GM12878 (cell line): ENCODE measurements around the gene AGMAT. TPM values are rescaled to one million over a fixed set of nuclear protein-coding genes. Genes with fewer than 3 reads are reported as not detected.

Experiments
- ATAC-seq: fragments of 200-7000 bp; cut with Tn5 transposase; 3 replicates; pipeline ENCODE4 v1.9.1; 2020; ENCODE audit warnings: mild to moderate bottlenecking, moderate library complexity
- BruUV-seq: library from RNA; stranded (reverse); fragments of 400-500 nt; replicated peaks from 2 replicates; lab custom pipeline; 2021; lab: Mats Ljungman, UMichigan
- CTCF ChIA-PET: fragments of 300-600 bp; sonication (Branson Sonifier 250); formaldehyde crosslinking; extraction: SDS; loops from one replicate; lab custom pipeline; 2021; ENCODE audit warnings: inconsistent platforms; lab: Yijun Ruan, JAX
- POLR2A ChIA-PET: fragments of 350-600 bp; formaldehyde crosslinking; extraction: SDS; loops from one replicate; lab custom pipeline; 2021; ENCODE audit warnings: inconsistent platforms; lab: Charles Lee
- RAD21 ChIA-PET: fragments of 300-600 bp; sonication (Branson Sonifier 250); formaldehyde crosslinking; loops from one replicate; lab custom pipeline; 2023; ENCODE audit warnings: antibody characterized with exemption; ENCODE audit not compliant: unreplicated experiment; lab: Charles Lee
- SMC1A ChIA-PET: fragments of 300-600 bp; sonication (Branson Sonifier 250); formaldehyde crosslinking; loops from one replicate; lab custom pipeline; 2023; ENCODE audit not compliant: unreplicated experiment, uncharacterized antibody; lab: Charles Lee
- DNase-seq: peaks from one replicate; pipeline ENCODE4 v3.0.0-alpha.2; 2011; ENCODE audit warnings: low read depth, low spot score
- FAIRE-seq: peaks from 3 replicates; lab custom pipeline; 2011; peaks lifted over from hg19 to GRCh38; lab: Jason Lieb, UNC
- H2AFZ ChIP-seq: 2 replicates; pipeline ENCODE4 v1.6.0; 2011; ENCODE audit warnings: low read depth, low read length, control low read depth; ENCODE audit not compliant: control insufficient read depth
- H3K27ac ChIP-seq: 2 replicates; pipeline ENCODE4 v1.5.1; 2011; ENCODE audit warnings: control low read depth; ENCODE audit not compliant: control insufficient read depth, insufficient read depth
- H3K27me3 ChIP-seq, 2 experiments: replicated peaks in 1 of 2; 2 replicates each; pipeline versions ENCODE4 v1.6.0 to v1.6.1; 2011; ENCODE audit warnings: low read length in 1 of 2; ENCODE audit not compliant: control insufficient read depth in 2 of 2, insufficient read depth in 2 of 2
- H3K36me3 ChIP-seq, 2 experiments: 2 replicates each; pipeline ENCODE4 v1.5.1; 2011; ENCODE audit warnings: low read length in 1 of 2; ENCODE audit not compliant: control insufficient read depth in 2 of 2, insufficient read depth in 2 of 2
- H3K4me1 ChIP-seq: 2 replicates; pipeline ENCODE4 v1.6.1; 2011; ENCODE audit warnings: mild to moderate bottlenecking, low read length, moderate library complexity, mixed read lengths; ENCODE audit not compliant: control insufficient read depth, insufficient read depth
- H3K4me2 ChIP-seq: 2 replicates; pipeline ENCODE4 v1.6.0; 2011; ENCODE audit warnings: control low read depth; ENCODE audit not compliant: control insufficient read depth, insufficient read depth
- H3K4me3 ChIP-seq: fragments of 200-600 bp; sonication (generic); 2 replicates; pipeline ENCODE4 v1.5.1; 2016
- H3K79me2 ChIP-seq: 2 replicates; pipeline ENCODE4 v1.6.0; 2011; ENCODE audit warnings: low read length; ENCODE audit not compliant: control insufficient read depth, insufficient read depth
- H3K9ac ChIP-seq: 2 replicates; pipeline ENCODE4 v1.8.0; 2011; ENCODE audit warnings: low read length, control low read depth, mixed read lengths; ENCODE audit not compliant: control insufficient read depth, insufficient read depth
- H3K9me3 ChIP-seq: replicated peaks from 3 replicates; pipeline ENCODE4 v1.5.1; 2011; ENCODE audit warnings: mild to moderate bottlenecking, low read length; ENCODE audit not compliant: control insufficient read depth, insufficient read depth
- H4K20me1 ChIP-seq: 2 replicates; pipeline ENCODE4 v1.6.0; 2011; ENCODE audit not compliant: control insufficient read depth, insufficient read depth
- DPF2 ChIP-seq: fragments of 450-650 bp; IDR thresholded peaks from 2 replicates; pipeline ENCODE4 v1.6.1; 2017; ENCODE audit warnings: mild to moderate bottlenecking
- FOS ChIP-seq: IDR thresholded peaks from 3 replicates; pipeline ENCODE4 v1.6.1; 2011; ENCODE audit warnings: borderline replicate concordance; ENCODE audit not compliant: insufficient read length; ENCODE audit errors: extremely low read depth
- IKZF2 ChIP-seq, 2 experiments: fragments of 450-650 bp; IDR thresholded peaks; 2 replicates each; pipeline ENCODE4 v1.6.1; 2017; ENCODE audit warnings: mild to moderate bottlenecking in 2 of 2, moderate library complexity in 2 of 2
- MTA3 ChIP-seq: IDR thresholded peaks from 2 replicates; pipeline ENCODE4 v1.6.1; 2012; ENCODE audit warnings: low read length, inconsistent platforms, borderline replicate concordance
- MXI1 ChIP-seq: fragments of 150-350 bp; IDR thresholded peaks from 2 replicates; pipeline ENCODE4 v1.6.1; 2011; ENCODE audit warnings: low read depth, mild to moderate bottlenecking, inconsistent platforms, low read length, improper control_type of control experiment
- RBBP5 ChIP-seq: fragments of 200-600 bp; sonication (generic); conservative IDR thresholded peaks from 2 replicates; pipeline ENCODE4 v1.6.1; 2016
- SMC3 ChIP-seq: IDR thresholded peaks from 2 replicates; pipeline ENCODE4 v1.6.1; 2011; ENCODE audit warnings: low read length, improper control_type of control experiment, borderline replicate concordance
- SUZ12 ChIP-seq: fragments of 200-600 bp; sonication (generic); IDR thresholded peaks from one replicate; pipeline ENCODE4 v1.6.1; 2018; ENCODE audit warnings: antibody characterized with exemption, mild to moderate bottlenecking; ENCODE audit not compliant: unreplicated experiment
- YBX1 ChIP-seq: fragments of 450-650 bp; IDR thresholded peaks from 2 replicates; pipeline ENCODE4 v1.6.1; 2016; ENCODE audit warnings: antibody characterized with exemption
- WGBS: methylation state at CpG from one replicate; pipeline ENCODE4 v1.1.6; 2016; ENCODE audit warnings: low lambda C conversion rate; ENCODE audit not compliant: insufficient replicate concordance, insufficient coverage; ENCODE audit errors: missing lambda C conversion rate; 5-methylcytosine and 5-hydroxymethylcytosine counted together
- in situ Hi-C: fragments of 300-500 bp; cut with MboI; formaldehyde crosslinking; loops from 9 replicates; pipeline ENCODE4 v1.14.3; 2018; ENCODE audit warnings: mixed read lengths
- intact Hi-C: fragments of 100-400 bp; cut with micrococcal nuclease; formaldehyde crosslinking; loops from one replicate; pipeline ENCODE4 v1.14.2; 2022; ENCODE audit not compliant: unreplicated experiment
- polyA plus RNA-seq, 11 experiments: library from polyadenylated mRNA; depleted of rRNA in 4 of 11; unstranded in 6 of 11; stranded (reverse) in 5 of 11; fragments of >200 nt; fragmentation: Nextera tagmentation in 4 of 11; fragmentation: Illumina TruSeq in 1 of 11; extraction: Ambion mirVana in 4 of 11; extraction: Trizol in 1 of 11; gene quantifications; 1 replicate in 1 of 11; 2 replicates in 10 of 11; pipeline versions ENCODE4 v1.2.1 to v1.2.3, GENCODE V29; 2011 to 2016; ENCODE audit warnings: inconsistent platforms in 2 of 11, missing spikeins in 2 of 11, low read depth in 1 of 11
- total RNA-seq, 4 experiments: library from RNA; depleted of rRNA in 3 of 4; stranded (reverse); fragments of >200 nt in 3 of 4; fragmentation: Illumina TruSeq in 1 of 4; extraction: Trizol in 1 of 4; gene quantifications; 2 replicates each; pipeline versions ENCODE4 v1.2.1 to v1.2.3, GENCODE V29; 2013 to 2021
- TF ChIP-seq, protein P1 (sequence below): IDR thresholded peaks from 2 replicates; pipeline ENCODE4 v1.6.1; 2011; ENCODE audit warnings: borderline replicate concordance, low read depth, mild to moderate bottlenecking, moderate library complexity, low read length; ENCODE audit not compliant: insufficient read depth, poor library complexity, severe bottlenecking
- TF ChIP-seq, protein P2 (sequence below): fragments of 450-650 bp; conservative IDR thresholded peaks from 2 replicates; pipeline ENCODE4 v1.6.1; 2017; ENCODE audit warnings: mild to moderate bottlenecking, moderate library complexity

Gene AGMAT
- total and polyA plus RNA-seq, 10 of the 15 experiments (the other 5 are each of a cell fraction or from before 2014, with no cell fraction given), result 0.47 to 7.9 (median 4.7) TPM

DNA sequence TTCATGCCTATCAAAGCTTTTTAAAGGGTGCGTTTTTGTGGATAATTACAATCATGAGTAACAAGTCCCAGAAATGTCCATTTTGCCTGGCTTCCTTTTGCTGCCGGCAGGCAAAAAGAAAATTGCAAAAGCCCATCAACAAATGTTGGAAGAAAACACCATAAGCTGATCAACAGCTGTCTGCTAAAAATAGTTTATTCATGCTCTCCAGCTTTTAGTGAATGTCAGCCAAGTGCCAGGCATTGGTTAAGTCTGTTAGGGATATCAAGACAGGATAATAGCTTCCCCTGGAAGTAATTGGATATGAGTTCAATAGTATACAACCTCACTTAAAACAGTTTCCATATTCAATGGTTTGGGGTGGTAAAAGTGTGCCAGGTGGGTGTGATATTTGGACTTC is 13.6 kb upstream of the AGMAT start:
- Histone ChIP-seq H3K4me1 (no peaks in the 10 kb centered on the region; the same call in 1 of the 2 replicates), H3K9ac (no peak overlapping the region), H3K27ac (no peak overlapping the region), H3K27me3 (no peaks in the 10 kb centered on the region), H3K36me3 (no peaks in the 10 kb centered on the region), H4K20me1 (no peaks in the 10 kb centered on the region), H3K4me2 (no peak overlapping the region)
- no peak for ATAC-seq
- 31% methylated on average over 2 of the region's 2 CpGs for WGBS
- ChIA-PET RAD21 (interaction anchor here (1.4 kb wide), 1 partner anchor 29 kb away, joined by 3 read pairs; no protein-coding TSS in a partner anchor), CTCF (no interaction called here), SMC1A (interaction anchor here (1.1 kb wide), 1 partner anchor 10 kb away, joined by 3 read pairs; no protein-coding TSS in a partner anchor), POLR2A (interaction anchor here (1.0 kb wide), 1 partner anchor 121 kb away, joined by 3 read pairs; no protein-coding TSS in a partner anchor)
- TF ChIP-seq SMC3 (no peak), SUZ12 (no peak), IKZF2 (IDR thresholded peaks at IDR 0.05) (no peak), MXI1 (no peak), DPF2 (no peak), RBBP5 (no peak), YBX1 (no peak), MTA3 (no peak), FOS (no peak)
- TF ChIP-seq, protein P1, sequence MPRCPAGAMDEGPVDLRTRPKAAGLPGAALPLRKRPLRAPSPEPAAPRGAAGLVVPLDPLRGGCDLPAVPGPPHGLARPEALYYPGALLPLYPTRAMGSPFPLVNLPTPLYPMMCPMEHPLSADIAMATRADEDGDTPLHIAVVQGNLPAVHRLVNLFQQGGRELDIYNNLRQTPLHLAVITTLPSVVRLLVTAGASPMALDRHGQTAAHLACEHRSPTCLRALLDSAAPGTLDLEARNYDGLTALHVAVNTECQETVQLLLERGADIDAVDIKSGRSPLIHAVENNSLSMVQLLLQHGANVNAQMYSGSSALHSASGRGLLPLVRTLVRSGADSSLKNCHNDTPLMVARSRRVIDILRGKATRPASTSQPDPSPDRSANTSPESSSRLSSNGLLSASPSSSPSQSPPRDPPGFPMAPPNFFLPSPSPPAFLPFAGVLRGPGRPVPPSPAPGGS, result no peak
- TF ChIP-seq, protein P2, sequence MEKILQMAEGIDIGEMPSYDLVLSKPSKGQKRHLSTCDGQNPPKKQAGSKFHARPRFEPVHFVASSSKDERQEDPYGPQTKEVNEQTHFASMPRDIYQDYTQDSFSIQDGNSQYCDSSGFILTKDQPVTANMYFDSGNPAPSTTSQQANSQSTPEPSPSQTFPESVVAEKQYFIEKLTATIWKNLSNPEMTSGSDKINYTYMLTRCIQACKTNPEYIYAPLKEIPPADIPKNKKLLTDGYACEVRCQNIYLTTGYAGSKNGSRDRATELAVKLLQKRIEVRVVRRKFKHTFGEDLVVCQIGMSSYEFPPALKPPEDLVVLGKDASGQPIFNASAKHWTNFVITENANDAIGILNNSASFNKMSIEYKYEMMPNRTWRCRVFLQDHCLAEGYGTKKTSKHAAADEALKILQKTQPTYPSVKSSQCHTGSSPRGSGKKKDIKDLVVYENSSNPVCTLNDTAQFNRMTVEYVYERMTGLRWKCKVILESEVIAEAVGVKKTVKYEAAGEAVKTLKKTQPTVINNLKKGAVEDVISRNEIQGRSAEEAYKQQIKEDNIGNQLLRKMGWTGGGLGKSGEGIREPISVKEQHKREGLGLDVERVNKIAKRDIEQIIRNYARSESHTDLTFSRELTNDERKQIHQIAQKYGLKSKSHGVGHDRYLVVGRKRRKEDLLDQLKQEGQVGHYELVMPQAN, result no peak
- TF ChIP-seq, all 136 proteins: peak for 0
- Histone ChIP-seq H2AFZ (no peak overlapping the region), H3K9me3 (no peaks in the 10 kb centered on the region), H3K79me2 (no peaks in the 10 kb centered on the region), H3K4me3 (no peak overlapping the region)
- no TSS peak for BruUV-seq
- DNase-seq, result no peak
- intact Hi-C loops (no loop called here), in situ Hi-C loops (no loop called here)
- no peak for FAIRE-seq
